HTR-8/SVneo (cell line): ENCODE data around the gene DPP10.

Experiments
- DNase-seq: peaks from one replicate; pipeline ENCODE4 v3.0.0; 2011; ENCODE audit warnings: low spot score, mixed read lengths; ENCODE audit not compliant: insufficient read length
- FAIRE-seq: peaks from 2 replicates; lab custom pipeline; 2011; peaks lifted over from hg19 to GRCh38; lab: Jason Lieb, UNC

The DPP10 gene

GRCh38 chr2:115169814-115170213 lies 727.4 kb downstream of the DPP10 start:
- FAIRE-seq, result no peak
- DNase-seq, result no peak

DNA sequence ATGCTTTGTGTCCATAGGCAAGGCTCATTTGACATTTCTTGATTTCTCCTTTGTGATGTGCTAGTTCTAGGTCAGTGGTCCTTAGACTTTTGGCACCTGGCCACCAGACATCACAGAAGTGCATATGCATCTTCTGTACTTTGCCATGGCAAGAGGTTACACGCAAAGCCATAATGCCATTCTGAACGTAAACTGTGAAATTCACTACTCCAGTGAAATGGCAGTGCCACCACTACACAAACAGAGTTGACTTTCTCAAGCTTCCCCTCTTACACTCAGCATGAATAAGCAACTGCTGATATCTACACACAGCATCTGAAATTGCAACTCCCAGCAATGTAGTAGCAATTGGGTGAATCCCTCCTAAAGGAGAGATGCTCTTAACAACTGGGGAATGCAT lies 729.3 kb downstream of the DPP10 start:
- no peak for FAIRE-seq
- DNase-seq, result no peak

- DNase-seq (no peak), FAIRE-seq (no peak)
Measured at GRCh38 chr2:115174651-115175050, 732.2 kb downstream of the DPP10 start.

GRCh38 chr2:115183144-115183543 lies 740.7 kb downstream of the DPP10 start:
- FAIRE-seq, result no peak
- no peak for DNase-seq

- FAIRE-seq (no peak), DNase-seq (no peak)
Measured at GRCh38 chr2:115190459-115190858, 748.0 kb downstream of the DPP10 start.

- DNase-seq (no peak), FAIRE-seq (no peak)
Measured at GRCh38 chr2:115194623-115195022, 752.2 kb downstream of the DPP10 start.

- DNase-seq (no peak), FAIRE-seq (no peak)
Measured at GRCh38 chr2:115196587-115196986, 754.1 kb downstream of the DPP10 start.

DNA sequence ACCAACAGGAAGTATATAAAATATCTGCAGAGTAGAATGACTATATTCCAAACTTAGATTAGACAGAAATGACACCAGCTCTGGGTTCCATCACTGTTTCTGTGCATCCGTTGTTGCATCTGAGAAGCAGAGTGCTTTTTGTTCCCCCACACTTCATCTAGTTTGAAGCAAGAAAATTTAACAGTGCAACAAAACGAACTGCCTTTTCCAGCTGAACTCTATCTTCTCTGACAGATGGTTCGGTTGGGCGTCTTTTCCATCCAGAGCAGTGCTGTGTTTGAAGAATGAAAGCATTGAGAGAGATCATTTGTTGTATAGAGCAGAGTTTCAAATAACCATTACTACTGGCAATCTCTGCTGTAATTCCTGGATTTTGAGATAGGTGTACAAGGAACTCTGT lies 757.5 kb downstream of the DPP10 start:
- DNase-seq (no peak), FAIRE-seq (no peak)

DNA sequence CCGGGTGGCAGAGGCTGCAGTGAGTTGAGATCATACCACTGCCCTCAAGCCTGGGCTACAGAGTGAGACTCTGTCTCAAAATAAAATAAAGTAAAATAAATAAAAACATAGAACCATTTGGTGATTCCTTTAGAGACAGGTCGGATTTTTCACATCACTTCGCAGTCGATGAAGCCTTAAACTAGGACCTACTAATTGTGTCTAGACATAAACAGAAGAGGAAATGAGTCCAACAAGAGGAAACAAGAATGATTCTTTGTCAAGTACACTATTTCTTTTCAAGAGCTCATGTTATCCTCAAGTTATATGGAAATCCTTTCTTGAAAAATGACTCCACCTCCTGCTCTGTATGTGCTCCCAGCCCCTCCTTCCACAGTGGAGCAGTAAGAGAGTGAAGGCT lies 758.9 kb downstream of the DPP10 start:
- FAIRE-seq (no peak), DNase-seq (no peak)

DNA sequence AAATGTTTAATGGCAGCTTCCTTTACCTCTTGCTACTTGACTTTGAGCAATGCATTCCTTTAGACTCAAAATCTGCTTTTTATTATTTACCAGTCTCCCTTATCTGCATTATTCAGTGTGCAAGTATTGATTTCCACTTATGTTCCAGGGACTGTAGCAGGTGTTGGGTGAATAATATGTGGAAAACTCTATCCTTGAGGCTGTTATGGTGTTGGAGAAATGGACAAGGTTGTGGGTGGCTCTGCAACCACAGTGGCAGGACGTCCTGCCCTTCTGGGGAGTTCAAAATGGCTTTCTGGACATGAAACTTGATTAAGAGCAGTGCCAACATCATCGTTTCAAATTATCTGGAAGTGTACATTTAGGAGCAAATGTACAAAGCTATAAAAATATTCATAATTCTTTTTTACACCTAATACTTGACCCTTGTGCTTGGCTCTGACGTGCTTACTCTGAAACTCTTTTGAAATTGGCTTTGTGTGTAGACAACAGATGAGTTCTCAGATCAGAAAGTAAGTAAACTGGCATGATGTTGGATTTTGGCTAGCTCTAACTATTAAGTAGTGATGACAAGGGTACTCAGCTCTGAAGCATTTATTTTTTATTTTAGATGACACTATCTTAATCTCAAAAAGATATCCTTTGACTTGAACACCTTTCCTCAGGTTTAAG lies 766.2 kb downstream of the DPP10 start:
- no peak for FAIRE-seq

GRCh38 chr2:115214050-115214449 lies 771.6 kb downstream of the DPP10 start:
- no peak for FAIRE-seq

More for the DNA sequence above, 766.2 kb downstream of the DPP10 start:
- no peak for DNase-seq

GRCh38 chr2:115219296-115219695 lies 776.9 kb downstream of the DPP10 start:
- FAIRE-seq, result no peak
- DNase-seq, result no peak

More at GRCh38 chr2:115214050-115214449, 771.6 kb downstream of the DPP10 start:
- DNase-seq, result no peak

- no peak for DNase-seq
- no peak for FAIRE-seq
Measured at GRCh38 chr2:115234186-115234585, 791.7 kb downstream of the DPP10 start.

GRCh38 chr2:115234737-115235136 lies 792.3 kb downstream of the DPP10 start:
- FAIRE-seq, result no peak
- no peak for DNase-seq

- no peak for FAIRE-seq
- no peak for DNase-seq
Measured at GRCh38 chr2:115248066-115248465, 805.6 kb downstream of the DPP10 start.

DNA sequence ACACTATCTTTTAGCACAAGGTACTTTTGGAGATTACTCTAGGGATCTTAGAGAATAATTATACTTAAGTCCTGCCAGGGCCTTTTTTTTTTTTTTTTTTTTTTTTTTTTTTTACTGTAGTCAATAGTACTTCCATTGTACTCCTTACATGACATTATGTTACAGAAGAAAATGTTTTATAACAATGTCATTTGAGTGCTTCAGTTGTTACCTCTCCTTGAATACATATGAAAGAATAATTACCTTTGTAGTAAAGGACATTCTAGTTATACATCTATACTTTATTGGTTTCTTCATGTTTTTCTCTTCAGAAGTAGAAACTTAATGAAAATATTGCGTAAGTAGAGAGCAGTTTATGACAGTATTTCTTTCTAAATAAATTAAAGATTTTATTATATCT lies 834.9 kb downstream of the DPP10 start:
- DNase-seq (no peak), FAIRE-seq (no peak)

DNA sequence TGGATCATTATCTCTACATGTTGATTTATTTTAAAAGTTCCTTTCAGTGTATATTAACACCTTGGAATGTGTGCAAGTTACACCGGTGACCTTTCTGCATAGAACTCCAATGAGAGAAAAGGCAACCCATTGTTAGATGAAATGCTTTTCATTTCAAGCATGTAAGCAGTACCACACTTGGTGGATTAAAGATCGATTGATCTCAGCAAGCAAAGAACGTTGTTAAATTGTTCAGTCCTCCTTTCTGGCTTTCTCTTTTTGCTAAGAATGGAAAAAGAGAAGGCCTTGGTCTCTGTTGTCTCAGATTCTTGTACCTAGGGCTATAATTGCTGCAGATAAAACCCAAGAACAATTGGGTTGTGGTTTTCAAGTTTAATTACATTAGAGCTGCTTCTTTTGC lies 843.0 kb downstream of the DPP10 start:
- DNase-seq (no peak), FAIRE-seq (no peak)

GRCh38 chr2:115290478-115290877 lies 848.0 kb downstream of the DPP10 start:
- FAIRE-seq (no peak), DNase-seq (no peak)

- FAIRE-seq (no peak), DNase-seq (no peak)
Measured at GRCh38 chr2:115292742-115293141, 850.3 kb downstream of the DPP10 start.

- no peak for FAIRE-seq
- DNase-seq, result no peak
Measured at GRCh38 chr2:115294999-115295398, 852.6 kb downstream of the DPP10 start.

- FAIRE-seq, result no peak
- no peak for DNase-seq
Measured at GRCh38 chr2:115297056-115297455, 854.6 kb downstream of the DPP10 start.

GRCh38 chr2:115299199-115299598 lies 856.8 kb downstream of the DPP10 start:
- DNase-seq (no peak), FAIRE-seq (no peak)
